Measurements from ENCODE around the gene COL6A5.
"Not testable (repeated sequence)": the region's sequence is repeated elsewhere in the genome, so short reads cannot be mapped to it uniquely, and the experiment has no call there.

GRCh38 chr3:130348258-130348657 is 2.8 kb downstream of the COL6A5 start:
- not testable (repeated sequence) for TF ChIP-seq REST (IDR thresholded peaks at IDR 0.05; ENCODE audit: low read depth, low read length); CTCF (IDR thresholded peaks at IDR 0.05); FOXM1 (IDR thresholded peaks at IDR 0.05; ENCODE audit: low read depth); POLR2AphosphoS5 (IDR thresholded peaks at IDR 0.05; ENCODE audit: low read depth, low read length); JUND (IDR thresholded peaks at IDR 0.05); FOXJ3 (CRISPR knock-in tag; IDR thresholded peaks at IDR 0.05)

Measured in SK-N-SH (cell line).